ENCODE measurements around the gene PGA3.
"Not testable (repeated sequence)": the region's sequence is repeated elsewhere in the genome, so short reads cannot be mapped to it uniquely, and the experiment has no call there.

Gene PGA3

GRCh38 chr11:61171907-61172306, 31.4 kb upstream of the PGA3 start:
- DNase-seq (ENCODE audit: low read depth in 2 of 2), result no peak

DNA sequence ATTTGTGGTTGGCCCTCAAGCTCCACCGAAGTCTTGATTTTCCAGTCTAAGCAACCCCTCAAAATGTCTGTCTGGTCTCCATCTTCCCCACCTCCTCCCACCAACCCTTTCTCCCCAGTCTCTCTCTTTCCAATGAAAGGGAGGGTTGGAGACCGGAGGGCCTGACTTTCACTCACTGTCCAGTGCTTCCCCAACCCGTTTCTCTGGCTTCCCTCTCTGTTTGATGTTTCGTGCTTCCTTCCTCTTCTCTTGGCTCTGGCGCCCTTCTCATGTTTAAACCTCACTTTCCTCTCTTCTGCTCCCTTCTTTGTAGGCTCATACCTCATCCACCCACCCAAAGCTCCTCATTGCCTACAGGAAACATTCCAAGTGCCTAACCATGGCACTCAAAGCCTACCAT, 31.0 kb upstream of the PGA3 start:
- DNase-seq (ENCODE audit: low read depth in 2 of 2), result no peak

GRCh38 chr11:61172888-61173287, 30.4 kb upstream of the PGA3 start:
- DNase-seq (ENCODE audit: low read depth in 2 of 2), result no peak

DNA sequence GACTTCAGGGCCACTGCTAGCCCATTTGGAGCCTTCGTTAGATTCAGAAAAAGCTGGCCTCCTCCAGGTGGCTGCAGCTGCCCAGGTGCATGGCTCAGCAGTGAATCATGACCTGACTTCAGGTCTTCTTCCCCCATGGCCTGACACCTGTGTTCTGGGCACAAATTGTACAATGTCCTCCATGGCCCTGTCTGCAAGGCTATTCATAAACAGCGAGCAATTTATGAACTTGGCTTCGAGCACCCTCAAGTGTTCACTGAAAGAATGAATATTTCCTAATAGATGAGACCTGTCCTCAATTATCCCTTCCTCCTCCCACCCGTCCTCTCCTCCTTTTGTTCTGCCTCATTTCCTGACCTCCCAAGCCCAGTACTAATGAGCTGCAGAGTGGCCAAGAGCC, 29.9 kb upstream of the PGA3 start:
- DNase-seq (ENCODE audit: low read depth in 2 of 2), result no peak

DNA sequence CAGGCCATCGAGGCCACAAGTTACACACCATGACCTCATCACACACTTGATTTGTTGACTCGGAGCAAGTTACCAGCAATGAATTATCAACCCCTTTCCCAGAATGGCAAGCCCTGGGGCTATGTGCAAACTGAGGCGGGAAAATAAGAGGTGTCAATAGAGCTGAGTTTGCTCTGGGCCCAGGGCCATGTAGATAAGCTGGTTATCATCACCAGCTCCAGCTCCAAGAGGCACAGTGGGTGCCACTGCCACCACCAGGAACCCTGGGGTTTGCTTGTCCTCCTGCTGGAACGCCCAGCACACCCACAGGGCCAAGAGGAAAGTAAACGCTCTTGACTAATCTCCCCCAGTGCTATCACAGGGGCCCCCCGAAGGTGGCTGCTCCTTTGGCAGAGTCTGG, 29.0 kb upstream of the PGA3 start:
- DNase-seq (ENCODE audit: low read depth in 2 of 2), result no peak

DNA sequence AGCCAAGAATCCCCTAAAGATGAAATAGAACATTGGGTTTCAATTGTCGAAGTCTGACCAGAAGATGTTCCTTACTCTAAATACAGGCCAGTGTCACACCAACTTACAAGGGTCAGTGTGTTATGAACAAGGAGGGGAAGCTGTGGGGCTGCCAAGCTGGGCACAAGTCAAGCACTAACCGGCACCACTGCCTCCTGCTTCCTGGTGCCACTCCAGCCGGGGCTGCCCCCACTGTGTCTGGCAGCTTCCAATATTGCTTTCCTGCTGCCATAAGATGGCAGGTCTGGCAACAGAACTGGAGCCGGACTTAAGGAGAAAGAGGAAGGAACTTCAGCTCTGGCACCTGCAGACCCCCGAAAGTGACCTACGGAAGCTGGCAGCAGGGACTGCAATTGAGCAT, 28.4 kb upstream of the PGA3 start:
- DNase-seq (ENCODE audit: low read depth in 2 of 2), result no peak

- DNase-seq (ENCODE audit: low read depth in 2 of 2), result no peak
Observed at GRCh38 chr11:61176446-61176845, 26.9 kb upstream of the PGA3 start.

GRCh38 chr11:61180205-61180604, 23.1 kb upstream of the PGA3 start:
- not testable (repeated sequence) for DNase-seq (ENCODE audit: low read depth in 2 of 2)

GRCh38 chr11:61181489-61181888, 21.8 kb upstream of the PGA3 start:
- DNase-seq (ENCODE audit: low read depth in 2 of 2), result no peak

- DNase-seq (ENCODE audit: low read depth in 2 of 2), result no peak
Observed at GRCh38 chr11:61183645-61184044, 19.7 kb upstream of the PGA3 start.

DNA sequence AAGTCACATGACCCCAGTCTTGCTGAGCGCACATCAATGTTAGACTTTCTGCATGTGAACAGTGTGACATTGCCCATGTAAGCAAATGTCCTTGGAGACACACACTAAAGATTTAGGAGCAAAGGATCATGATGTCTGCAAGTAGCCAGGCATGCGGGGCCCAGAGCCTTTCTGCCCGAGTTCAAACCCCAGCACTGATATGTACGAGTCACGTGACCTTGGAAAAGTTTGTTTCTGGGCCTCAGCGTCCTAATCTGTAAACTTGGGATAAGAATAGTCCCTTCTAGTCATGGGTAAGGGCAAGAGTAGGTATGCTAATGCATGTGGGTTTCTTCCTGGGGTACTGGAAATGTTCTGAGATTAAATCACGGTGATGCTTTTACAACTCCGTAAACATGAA, 16.8 kb upstream of the PGA3 start:
- DNase-seq (ENCODE audit: low read depth in 2 of 2), result no peak

GRCh38 chr11:61187505-61188130, 15.7 kb upstream of the PGA3 start:
- peak; percentile 75 to 81 for DNase-seq (ENCODE audit: low read depth in 2 of 2)

DNA sequence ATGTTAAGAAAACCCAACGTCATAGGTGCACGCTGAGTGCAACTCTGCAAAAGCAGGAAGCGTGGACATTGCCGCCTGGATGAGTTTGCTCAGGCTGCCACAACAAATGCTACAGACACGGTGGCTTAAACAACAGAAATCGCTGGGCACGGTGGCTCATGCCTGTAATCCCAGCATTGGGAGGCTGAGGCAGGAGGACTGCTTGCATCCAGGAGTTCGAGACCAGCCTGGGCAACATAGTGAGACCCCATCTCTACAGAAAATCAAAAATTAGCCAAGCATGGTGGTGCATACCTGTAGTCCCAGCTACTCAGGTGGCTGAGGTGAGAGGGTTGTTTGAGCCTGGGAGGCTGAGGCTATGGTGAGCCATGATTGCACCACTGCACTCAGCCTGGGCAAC, 13.4 kb upstream of the PGA3 start:
- no peak for DNase-seq (ENCODE audit: low read depth in 2 of 2)

- DNase-seq (ENCODE audit: low read depth in 2 of 2), result no peak
Observed at GRCh38 chr11:61193596-61193995, 9.7 kb upstream of the PGA3 start.

GRCh38 chr11:61194169-61194671, 9.1 kb upstream of the PGA3 start:
- no peak for DNase-seq (ENCODE audit: low read depth in 2 of 2)

DNA sequence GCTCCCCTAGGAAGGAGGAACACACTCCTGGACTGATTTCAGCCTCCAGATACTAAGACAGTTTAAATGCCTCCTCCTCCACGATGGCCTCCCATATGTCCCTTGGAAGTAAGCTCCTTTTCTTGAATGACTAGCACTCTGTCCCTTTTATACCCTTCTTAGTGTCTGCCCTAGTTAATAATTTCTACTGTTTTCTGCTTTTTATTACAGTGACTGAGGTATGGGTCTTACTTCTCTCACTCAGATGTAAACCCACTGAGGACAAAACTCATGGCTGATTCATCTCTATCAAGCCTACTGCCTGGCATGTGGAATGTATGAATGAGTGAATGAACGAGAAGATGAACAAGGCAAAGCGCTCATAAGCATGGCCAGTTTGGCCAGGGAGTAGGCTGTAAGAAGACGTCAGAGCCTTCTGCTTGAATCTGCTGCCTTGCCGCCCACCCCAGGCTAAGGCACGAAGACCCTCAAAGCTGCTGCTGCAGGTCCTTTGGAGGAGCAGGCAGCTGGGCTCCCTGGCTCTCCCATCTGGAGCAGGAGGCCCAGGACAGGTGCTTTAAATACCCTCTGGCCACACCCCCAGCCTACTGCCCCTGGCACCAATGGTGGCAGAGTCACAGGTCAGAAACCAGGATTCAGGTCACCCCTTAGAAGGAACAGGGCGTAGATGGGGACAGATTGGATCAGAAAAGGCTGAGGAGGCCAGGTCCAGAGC, 8.2 kb upstream of the PGA3 start:
- no peak for DNase-seq (ENCODE audit: low read depth in 2 of 2)

GRCh38 chr11:61195719-61196118, 7.6 kb upstream of the PGA3 start:
- no peak for DNase-seq (ENCODE audit: low read depth in 2 of 2)

GRCh38 chr11:61198361-61198760, 5.0 kb upstream of the PGA3 start:
- DNase-seq (ENCODE audit: low read depth in 2 of 2), result no peak

- no peak for DNase-seq (ENCODE audit: low read depth in 2 of 2)
Observed at GRCh38 chr11:61198948-61199523, 4.3 kb upstream of the PGA3 start.

GRCh38 chr11:61201476-61201875, 1.8 kb upstream of the PGA3 start:
- no peak for DNase-seq (ENCODE audit: low read depth in 2 of 2)

GRCh38 chr11:61203873-61204272, 558 bp downstream of the PGA3 start:
- not testable (repeated sequence) for DNase-seq (ENCODE audit: low read depth in 2 of 2)

DNA sequence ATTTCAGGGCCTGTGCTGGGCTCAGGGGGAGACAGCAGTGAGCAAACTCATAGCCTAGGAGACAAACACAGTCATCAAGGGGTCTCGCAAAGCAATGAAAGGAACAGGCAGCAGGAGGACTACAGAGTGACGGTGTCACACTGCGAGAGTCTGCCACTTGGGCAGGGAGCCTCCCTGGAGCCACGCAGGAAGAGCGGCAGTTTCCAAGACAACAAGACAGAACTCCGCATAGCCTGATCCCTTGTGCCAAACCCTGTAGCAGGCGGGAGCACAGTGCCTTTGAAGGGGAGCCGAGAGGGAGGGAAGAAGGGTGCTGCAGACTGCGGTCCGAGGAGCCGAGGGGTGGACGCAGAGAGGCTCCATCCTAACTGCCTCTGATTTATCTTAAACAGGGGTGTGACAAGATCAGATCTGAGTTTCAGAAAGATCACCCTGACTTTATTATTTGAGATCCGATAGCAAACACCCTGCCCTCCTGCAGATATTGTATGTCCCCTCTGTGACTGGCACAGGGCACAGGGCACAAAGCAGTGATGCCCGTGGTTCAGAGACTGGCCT, 1.3 kb downstream of the PGA3 start:
- DNase-seq (ENCODE audit: low read depth in 2 of 2), result not testable (repeated sequence)
